AG09319 (cell line): Measurements from ENCODE around the gene KXD1.

Source experiments
- DNase-seq: peaks from one replicate; pipeline ENCODE4 v3.0.0-alpha.2; 2010; ENCODE audit warnings: low read depth; ENCODE audit errors: extremely low read depth
- CTCF ChIP-seq: IDR thresholded peaks from 2 replicates; pipeline ENCODE4 v1.5.1; 2011; ENCODE audit warnings: low read depth, mild to moderate bottlenecking, inconsistent platforms, low read length, moderate library complexity

Gene KXD1

DNA sequence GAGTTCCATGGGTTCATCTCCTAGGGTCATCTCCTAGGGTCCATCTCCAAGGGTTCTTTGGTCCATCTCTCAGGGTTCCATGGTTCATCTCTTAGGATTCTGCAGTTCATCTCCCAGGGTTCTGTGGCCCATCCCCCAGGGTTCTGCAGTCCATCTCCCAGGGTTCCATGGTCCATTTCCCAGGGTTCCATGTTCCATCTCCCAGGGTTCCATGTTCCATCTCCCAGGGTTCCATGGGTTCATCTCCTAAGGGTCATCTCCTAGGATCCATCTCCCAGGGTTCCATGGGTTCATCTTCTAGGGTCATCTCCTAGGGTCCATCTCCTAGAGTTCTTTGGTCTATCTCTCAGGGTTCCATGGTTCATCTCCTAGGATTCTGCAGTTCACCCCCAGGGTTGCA lies 59.9 kb downstream of the KXD1 start:
- DNase-seq: no peak
- no peak for TF ChIP-seq CTCF

DNA sequence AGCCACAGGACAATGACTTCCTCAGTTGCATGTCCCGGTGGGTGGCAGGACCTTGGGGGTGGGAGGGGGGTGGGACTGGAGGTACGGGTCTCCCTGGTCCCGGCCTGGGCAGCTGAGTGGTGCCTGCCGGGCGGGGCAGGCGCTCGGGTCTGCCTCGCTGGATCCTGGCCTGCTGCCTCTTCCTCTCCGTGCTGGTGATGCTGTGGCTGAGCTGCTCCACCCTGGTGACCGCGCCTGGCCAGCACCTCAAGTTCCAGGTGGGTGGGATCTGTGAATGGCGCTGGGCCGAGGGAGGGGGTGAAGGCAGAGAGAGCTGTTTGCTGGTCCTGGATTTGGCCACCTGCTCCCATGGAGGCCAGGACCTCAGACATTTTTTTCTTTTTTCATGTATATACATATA lies 60.6 kb downstream of the KXD1 start:
- no peak for TF ChIP-seq CTCF
- no peak for DNase-seq
